Raji (cell line): ENCODE data around the gene RPL14.

ENCODE experiments used
- POLR2A ChIP-seq: IDR thresholded peaks from 2 replicates; pipeline ENCODE4 v1.6.1; 2011; ENCODE audit warnings: low read depth, low read length, control low read depth; ENCODE audit not compliant: insufficient read depth

Gene RPL14

GRCh38 chr3:40456940-40457823 lies at the start of gene RPL14:
TSS of gene RPL14 (plus strand) at chr3:40457339. CDS start at chr3:40457472, 133 bp downstream.
- peak; percentile 97 for TF ChIP-seq POLR2A

GRCh38 chr3:40407611-40408010 lies 49.5 kb upstream of the RPL14 start:
- no peak for TF ChIP-seq POLR2A

- TF ChIP-seq POLR2A: no peak
These were observed 42.9 kb upstream of the RPL14 start for GRCh38 chr3:40414270-40414669.

GRCh38 chr3:40417845-40418543 lies 39.1 kb upstream of the RPL14 start:
- no peak for TF ChIP-seq POLR2A

- no peak for TF ChIP-seq POLR2A
These were observed 34.3 kb upstream of the RPL14 start for GRCh38 chr3:40422861-40423260.

GRCh38 chr3:40427045-40427669 lies 30.0 kb upstream of the RPL14 start:
- no peak for TF ChIP-seq POLR2A

GRCh38 chr3:40432793-40433192 lies 24.3 kb upstream of the RPL14 start:
- TF ChIP-seq POLR2A: no peak

- no peak for TF ChIP-seq POLR2A
These were observed 19.2 kb upstream of the RPL14 start for GRCh38 chr3:40437889-40438288.

- no peak for TF ChIP-seq POLR2A
These were observed 12.1 kb upstream of the RPL14 start for GRCh38 chr3:40445062-40445461.

- TF ChIP-seq POLR2A: no peak
These were observed 11.3 kb upstream of the RPL14 start for GRCh38 chr3:40445880-40446279.

- no peak for TF ChIP-seq POLR2A
These were observed 6.7 kb upstream of the RPL14 start for GRCh38 chr3:40450438-40450837.

GRCh38 chr3:40451551-40451950 lies 5.6 kb upstream of the RPL14 start:
- no peak for TF ChIP-seq POLR2A

GRCh38 chr3:40452057-40452456 lies 5.1 kb upstream of the RPL14 start:
- TF ChIP-seq POLR2A: no peak

- no peak for TF ChIP-seq POLR2A
These were observed 4.6 kb upstream of the RPL14 start for GRCh38 chr3:40452562-40452875.

- TF ChIP-seq POLR2A: peak; percentile 86
These were observed 4.0 kb upstream of the RPL14 start for GRCh38 chr3:40452876-40453730.
